SK-N-MC (cell line): ENCODE results near the gene SPTLC3.

Experiments used
- EZH2 ChIP-seq: fragments of 200-600 bp; sonication (generic); IDR thresholded peaks from one replicate; pipeline ENCODE4 v1.6.1; 2017; ENCODE audit warnings: antibody characterized with exemption
- POLR2AphosphoS5 ChIP-seq: IDR thresholded peaks from 2 replicates; pipeline ENCODE4 v1.6.1; 2012; ENCODE audit warnings: mild to moderate bottlenecking, low read depth, low read length, borderline replicate concordance

DNA sequence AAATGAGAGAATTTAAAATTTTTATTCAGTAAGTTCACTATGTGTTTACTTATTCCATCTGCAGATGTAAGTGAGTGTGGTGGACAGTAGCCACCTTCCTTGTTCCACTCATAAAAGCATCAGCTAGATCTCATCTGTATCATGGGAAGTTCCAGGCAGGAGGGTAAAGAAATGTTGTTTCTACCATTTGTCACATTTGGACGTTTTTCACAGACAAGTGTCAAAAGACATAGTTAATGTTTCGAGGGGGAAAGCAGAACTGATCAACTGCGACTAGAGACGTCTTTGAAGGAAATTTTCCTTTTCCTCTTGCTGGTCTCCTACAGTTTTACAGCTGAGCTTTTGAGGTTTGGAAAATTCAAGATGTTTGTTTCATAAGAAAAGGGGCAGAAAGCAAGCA lies 156.4 kb downstream of the SPTLC3 start:
- TF ChIP-seq POLR2AphosphoS5 (no peak), EZH2 (no peak)
